Activated CD8-positive, alpha-beta T cell treated with anti-CD3 and anti-CD28 coated beads, Interleukin-2, amount 10 ng/mL, durations not matched to agents 7 days and 5 days (primary cell): ENCODE data around the gene NR1D1. TPM values are rescaled to one million over a fixed set of nuclear protein-coding genes. Genes with fewer than 3 reads are reported as not detected.

Experiments used
- ATAC-seq: fragments of 150-1000 bp; cut with Tn5 transposase; one replicate; pipeline ENCODE4 v1.10.0; 2021; ENCODE audit warnings: moderate library complexity
- CTCF ChIA-PET: fragments of 350-600 bp; sonication (Branson Sonifier 250); formaldehyde crosslinking; loops from one replicate; lab custom pipeline; 2021; ENCODE audit warnings: antibody characterized with exemption; lab: Charles Lee
- POLR2A ChIA-PET: fragments of 350-600 bp; sonication (Branson Sonifier 250); formaldehyde crosslinking; loops from one replicate; lab custom pipeline; 2021; ENCODE audit warnings: antibody characterized with exemption; lab: Charles Lee
- DNase-seq: peaks from one replicate; pipeline ENCODE4 v3.0.0-alpha.2; 2020
- H3K27ac Mint-ChIP-seq: one replicate; pipeline ENCODE4 v1.8.0; 2021; ENCODE audit warnings: mild to moderate bottlenecking, mixed read lengths
- H3K27me3 Mint-ChIP-seq: one replicate; pipeline ENCODE4 v1.8.0; 2021; ENCODE audit warnings: low read depth, mixed read lengths
- H3K36me3 Mint-ChIP-seq: one replicate; pipeline ENCODE4 v1.8.0; 2021; ENCODE audit warnings: low read depth, mixed read lengths
- H3K4me1 Mint-ChIP-seq: one replicate; pipeline ENCODE4 v1.8.0; 2021; ENCODE audit warnings: low read depth, mixed read lengths
- H3K4me3 Mint-ChIP-seq: one replicate; pipeline ENCODE4 v1.8.0; 2021; ENCODE audit warnings: mild to moderate bottlenecking, mixed read lengths
- H3K9me3 Mint-ChIP-seq: one replicate; pipeline ENCODE4 v1.8.0; 2022; ENCODE audit warnings: mixed read lengths; ENCODE audit not compliant: insufficient read depth
- total RNA-seq, 2 experiments: library from RNA; stranded (reverse); gene quantifications; one replicate each; pipeline ENCODE4 v1.2.3, GENCODE V29; 2021

NR1D1 gene
- total RNA-seq, 2 experiments from 2014 or later = 4.1 to 4.9 TPM

- H3K27me3 Mint-ChIP-seq = no peaks in the 10 kb centered on the region
- peaks cover 31% of the 10 kb centered on the region for H3K4me1 Mint-ChIP-seq
- ATAC-seq (peak; percentile 18), DNase-seq (peak; percentile 68)
- no peaks in the 10 kb centered on the region for H3K9me3 Mint-ChIP-seq
- ChIA-PET POLR2A (interaction anchor here (0.6 to 5.5 kb wide), 14 partner anchors 8 to 1395 kb away, joined by 3 to 63 read pairs (median 4); partner anchors contain the start of genes CASC3 and MED24), CTCF (interaction anchor here (0.7 to 7.9 kb wide), 14 partner anchors 9 to 143 kb away, joined by 3 to 124 read pairs (median 6); partner anchors contain the start of genes PSMD3 and WIPF2)
- H3K4me3 Mint-ChIP-seq = peak overlapping the region; percentile 84
- peak overlapping the region; percentile 75 for H3K27ac Mint-ChIP-seq
- H3K36me3 Mint-ChIP-seq = peaks cover 33% of the 10 kb centered on the region
These were observed 22.8 kb upstream of the NR1D1 start for GRCh38 chr17:40122999-40123810.

- H3K4me3 Mint-ChIP-seq = peak overlapping the region; percentile 84
- H3K36me3 Mint-ChIP-seq = peaks cover 27% of the 10 kb centered on the region
- no peaks in the 10 kb centered on the region for H3K27me3 Mint-ChIP-seq
- H3K4me1 Mint-ChIP-seq = peaks cover 34% of the 10 kb centered on the region
- no peaks in the 10 kb centered on the region for H3K9me3 Mint-ChIP-seq
- ATAC-seq (peak; percentile 50), DNase-seq (peak; percentile 46)
- POLR2A ChIA-PET = interaction anchor here (0.6 to 5.5 kb wide), 10 partner anchors 10 to 1394 kb away, joined by 3 to 63 read pairs (median 4); partner anchors contain the start of genes CASC3 and MED24
- H3K27ac Mint-ChIP-seq = peak overlapping the region; percentile 65
- CTCF ChIA-PET = interaction anchor here (0.7 to 7.9 kb wide), 9 partner anchors 9 to 109 kb away, joined by 3 to 124 read pairs (median 6); no protein-coding TSS in a partner anchor
These were observed 22.0 kb upstream of the NR1D1 start for GRCh38 chr17:40122136-40122998.

GRCh38 chr17:40121181-40122135, 21.1 kb upstream of the NR1D1 start, which contains the start of gene MSL1:
Gene MSL1, plus strand, starts transcription at chr17:40121971. Its CDS starts 642 bp downstream, at chr17:40122613.
- Mint-ChIP-seq H3K36me3 (peaks cover 24% of the 10 kb centered on the region), H3K9me3 (no peaks in the 10 kb centered on the region), H3K4me3 (peak within 1 kb of the TSS; percentile 84), H3K27me3 (no peaks in the 10 kb centered on the region), H3K4me1 (peaks cover 35% of the 10 kb centered on the region), H3K27ac (peak within 1 kb of the TSS; percentile 83)
- ATAC-seq = peak; percentile 72
- CTCF ChIA-PET = interaction anchor here (0.7 to 7.9 kb wide), 11 partner anchors 8 to 68 kb away, joined by 3 to 124 read pairs (median 4); partner anchors contain the start of gene THRA
- POLR2A ChIA-PET = interaction anchor here (0.6 to 5.5 kb wide), 8 partner anchors 8 to 139 kb away, joined by 3 to 63 read pairs (median 4); partner anchors contain the start of gene CASC3
- peak; percentile 86 for DNase-seq

GRCh38 chr17:40115101-40115436, 14.7 kb upstream of the NR1D1 start:
- H3K27ac Mint-ChIP-seq = no peak overlapping the region
- H3K4me1 Mint-ChIP-seq = peaks cover 49% of the 10 kb centered on the region
- no peaks in the 10 kb centered on the region for H3K36me3 Mint-ChIP-seq
- no peaks in the 10 kb centered on the region for H3K9me3 Mint-ChIP-seq
- CTCF ChIA-PET = interaction anchor here (1.5 to 9.3 kb wide), 7 partner anchors 11 to 90 kb away, joined by 3 to 182 read pairs (median 11); partner anchors contain the start of gene MSL1
- POLR2A ChIA-PET = interaction anchor here (0.5 to 0.7 kb wide), 2 partner anchors 9 to 23 kb away, joined by 3 to 4 read pairs; no protein-coding TSS in a partner anchor
- no peak for ATAC-seq
- H3K27me3 Mint-ChIP-seq = no peaks in the 10 kb centered on the region
- no peak overlapping the region for H3K4me3 Mint-ChIP-seq
- no peak for DNase-seq

- Mint-ChIP-seq H3K36me3 (no peaks in the 10 kb centered on the region), H3K9me3 (no peaks in the 10 kb centered on the region)
- POLR2A ChIA-PET = interaction anchor here (0.6 to 4.2 kb wide), 10 partner anchors 9 to 174 kb away, joined by 3 to 53 read pairs (median 3); partner anchors contain the start of genes CASC3, CDC6, MED24 and MSL1
These were observed 13.5 kb upstream of the NR1D1 start for GRCh38 chr17:40113907-40114245.

DNA sequence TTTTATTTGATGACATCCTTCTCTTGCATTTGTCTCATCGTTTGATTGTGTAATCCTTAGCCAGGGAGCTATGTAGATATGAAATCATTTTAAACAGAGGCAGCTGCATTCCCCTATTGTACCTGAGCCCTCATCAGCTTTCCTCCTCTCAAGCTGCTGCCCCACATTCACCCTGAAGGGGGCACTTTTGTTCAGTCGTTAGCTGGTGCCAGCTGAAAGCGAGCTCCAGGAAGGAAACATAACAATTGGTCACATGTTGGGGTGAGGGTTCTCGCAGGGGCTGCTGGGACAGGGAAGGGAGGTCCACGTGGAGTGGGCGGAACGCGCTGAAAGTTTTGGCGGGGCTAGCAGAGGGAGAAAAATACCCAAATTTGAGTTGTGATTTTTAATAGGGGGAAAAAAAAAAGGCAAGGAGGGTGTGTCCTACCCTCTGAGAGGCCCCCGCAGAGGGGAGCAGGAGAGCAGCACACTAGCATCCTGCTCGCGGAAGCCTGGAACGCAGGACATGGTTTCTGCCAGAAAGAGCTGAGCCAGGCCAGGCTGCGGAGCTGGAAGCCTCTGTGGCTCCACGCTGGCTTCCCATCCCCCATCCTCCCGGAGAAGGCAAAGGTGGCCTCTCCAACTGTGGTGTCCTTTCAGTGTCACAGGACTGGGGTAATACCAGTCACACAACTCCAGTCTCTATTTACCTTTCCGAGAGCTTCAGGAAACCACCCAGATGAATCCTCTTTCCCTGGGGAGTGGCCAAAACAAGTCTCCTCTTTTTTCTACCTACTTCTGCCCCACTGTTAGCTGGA, 12.9 kb upstream of the NR1D1 start:
- H3K27ac Mint-ChIP-seq = peak overlapping the region; percentile 91
- H3K9me3 Mint-ChIP-seq = no peaks in the 10 kb centered on the region
- peak overlapping the region; percentile 85 for H3K4me3 Mint-ChIP-seq
- ATAC-seq = peak; percentile 90
- ChIA-PET CTCF (interaction anchor here (0.7 to 9.3 kb wide), 60 partner anchors 12 to 448 kb away, joined by 3 to 182 read pairs (median 5); partner anchors contain the start of genes CASC3, CDC6, CSF3 and MED24), POLR2A (interaction anchor here (0.6 to 4.2 kb wide), 14 partner anchors 10 to 175 kb away, joined by 3 to 53 read pairs (median 3); partner anchors contain the start of genes CASC3, CDC6, MSL1 and NR1D1)
- peaks cover 65% of the 10 kb centered on the region for H3K4me1 Mint-ChIP-seq
- no peaks in the 10 kb centered on the region for H3K27me3 Mint-ChIP-seq
- peak; percentile 97 for DNase-seq
- no peaks in the 10 kb centered on the region for H3K36me3 Mint-ChIP-seq

More at GRCh38 chr17:40113907-40114245, 13.5 kb upstream of the NR1D1 start:
- DNase-seq (no peak), ATAC-seq (no peak)
- Mint-ChIP-seq H3K4me3 (peak overlapping the region; percentile 85), H3K27ac (peak overlapping the region; percentile 91), H3K27me3 (no peaks in the 10 kb centered on the region), H3K4me1 (peaks cover 61% of the 10 kb centered on the region)
- CTCF ChIA-PET = interaction anchor here (0.9 to 9.3 kb wide), 38 partner anchors 12 to 193 kb away, joined by 3 to 182 read pairs (median 8); partner anchors contain the start of genes CASC3, CDC6, CSF3 and MED24

GRCh38 chr17:40112718-40113109, 12.3 kb upstream of the NR1D1 start:
- H3K9me3 Mint-ChIP-seq = no peaks in the 10 kb centered on the region
- H3K4me3 Mint-ChIP-seq = peak overlapping the region; percentile 85
- no peaks in the 10 kb centered on the region for H3K27me3 Mint-ChIP-seq
- ChIA-PET CTCF (interaction anchor here (0.7 to 9.3 kb wide), 56 partner anchors 8 to 448 kb away, joined by 3 to 182 read pairs (median 6); partner anchors contain the start of genes CASC3, CDC6, CSF3 and MED24), POLR2A (interaction anchor here (0.6 to 4.2 kb wide), 11 partner anchors 11 to 86 kb away, joined by 3 to 53 read pairs (median 3); partner anchors contain the start of genes CASC3, MSL1 and NR1D1)
- ATAC-seq = no peak
- H3K4me1 Mint-ChIP-seq = peaks cover 66% of the 10 kb centered on the region
- no peak for DNase-seq
- no peaks in the 10 kb centered on the region for H3K36me3 Mint-ChIP-seq
- H3K27ac Mint-ChIP-seq = peak overlapping the region; percentile 91

DNA sequence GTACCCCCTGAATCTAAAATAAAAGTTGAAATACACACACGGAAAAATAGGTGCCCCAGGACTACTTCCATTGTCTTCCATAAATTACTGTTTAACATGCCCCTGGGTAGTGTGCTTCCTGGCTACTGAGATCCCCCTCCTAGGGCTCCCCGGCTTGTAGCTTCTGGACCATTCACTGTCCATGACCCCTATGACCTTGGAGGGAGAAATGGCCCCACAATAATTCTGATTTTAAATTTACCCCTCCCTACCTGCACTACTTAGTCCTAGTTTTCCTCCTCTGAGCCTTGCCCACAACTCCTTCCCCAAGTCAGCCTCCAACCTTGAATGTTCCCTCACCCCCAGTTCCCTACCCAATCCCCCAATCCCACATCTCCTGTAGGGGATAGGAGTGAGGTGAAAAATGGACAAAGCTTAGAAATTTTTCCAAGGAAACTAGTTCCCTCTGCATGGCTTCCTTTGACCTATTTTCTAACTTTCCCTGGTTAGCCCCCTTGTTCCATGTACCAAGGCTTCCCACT, 11.9 kb upstream of the NR1D1 start:
- DNase-seq = no peak
- Mint-ChIP-seq H3K4me1 (peaks cover 71% of the 10 kb centered on the region), H3K27ac (peak overlapping the region; percentile 88), H3K27me3 (no peaks in the 10 kb centered on the region), H3K9me3 (no peaks in the 10 kb centered on the region), H3K36me3 (no peaks in the 10 kb centered on the region), H3K4me3 (no peak overlapping the region)
- ChIA-PET POLR2A (interaction anchor here (1.0 to 4.2 kb wide), 8 partner anchors 11 to 85 kb away, joined by 3 to 53 read pairs (median 4); partner anchors contain the start of genes CASC3, MSL1 and NR1D1), CTCF (interaction anchor here (0.7 to 9.3 kb wide), 47 partner anchors 8 to 449 kb away, joined by 3 to 182 read pairs (median 8); partner anchors contain the start of genes CASC3, CDC6, CSF3 and MED24)
- no peak for ATAC-seq
